Astrocyte of the cerebellum (primary cell): Measurements from ENCODE around the gene CCDC188.

Experiments
- DNase-seq: peaks from one replicate; pipeline ENCODE4 v3.0.0-alpha.2; 2011; ENCODE audit warnings: low read depth
- H3K4me3 ChIP-seq: 2 replicates; pipeline ENCODE4 v1.5.1; 2011; ENCODE audit warnings: mild to moderate bottlenecking, low read depth, low read length, moderate library complexity
- in situ Hi-C: cut with HindIII; loops from 2 replicates; pipeline ENCODE4 v1.10.0; 2017; ENCODE audit warnings: low sequenced_read_pairs
- TF ChIP-seq, protein P1 (sequence below): IDR thresholded peaks from 2 replicates; pipeline ENCODE4 v1.5.1; 2012; ENCODE audit warnings: low read length, low read depth, moderate library complexity, mild to moderate bottlenecking; ENCODE audit errors: missing control alignments

Gene CCDC188

DNA sequence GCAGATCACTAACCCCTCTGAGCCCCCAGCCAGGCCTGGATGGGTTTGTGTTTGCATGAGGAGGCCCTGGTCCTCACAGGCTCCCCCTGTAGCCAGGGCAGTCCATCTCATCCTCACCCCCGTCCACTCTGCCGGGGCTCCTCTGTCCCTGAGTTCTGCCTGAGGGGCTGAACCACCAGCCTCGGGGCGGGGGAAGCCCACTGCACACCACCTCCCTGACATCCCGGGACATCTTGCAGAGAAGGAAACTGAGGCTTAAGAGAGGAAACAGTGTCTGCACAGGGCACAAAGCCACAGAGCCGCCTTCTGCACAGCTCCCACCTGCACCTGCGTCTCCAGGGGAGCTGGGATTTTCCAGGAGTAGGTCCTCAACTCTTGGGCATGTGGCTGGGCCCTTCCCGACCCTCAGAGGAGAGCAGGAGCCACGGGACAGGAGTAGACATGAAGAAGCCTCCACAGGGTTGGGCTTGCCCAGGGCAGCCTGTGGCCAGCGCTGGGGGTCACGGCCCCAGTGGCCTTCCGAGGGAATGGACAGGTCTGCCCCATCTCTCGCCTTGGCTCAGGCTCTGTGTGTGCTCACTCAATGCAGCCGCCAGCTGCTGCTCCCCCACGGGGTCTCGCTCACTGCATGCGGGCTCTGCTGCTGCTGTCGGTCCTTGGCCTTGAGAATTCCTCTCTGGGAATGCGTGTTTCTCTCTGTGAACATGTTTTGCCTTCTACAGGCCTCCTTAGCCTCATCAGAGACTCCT lies 45.4 kb upstream of the CCDC188 start:
- no peak overlapping the region for H3K4me3 ChIP-seq
- TF ChIP-seq, protein P1, sequence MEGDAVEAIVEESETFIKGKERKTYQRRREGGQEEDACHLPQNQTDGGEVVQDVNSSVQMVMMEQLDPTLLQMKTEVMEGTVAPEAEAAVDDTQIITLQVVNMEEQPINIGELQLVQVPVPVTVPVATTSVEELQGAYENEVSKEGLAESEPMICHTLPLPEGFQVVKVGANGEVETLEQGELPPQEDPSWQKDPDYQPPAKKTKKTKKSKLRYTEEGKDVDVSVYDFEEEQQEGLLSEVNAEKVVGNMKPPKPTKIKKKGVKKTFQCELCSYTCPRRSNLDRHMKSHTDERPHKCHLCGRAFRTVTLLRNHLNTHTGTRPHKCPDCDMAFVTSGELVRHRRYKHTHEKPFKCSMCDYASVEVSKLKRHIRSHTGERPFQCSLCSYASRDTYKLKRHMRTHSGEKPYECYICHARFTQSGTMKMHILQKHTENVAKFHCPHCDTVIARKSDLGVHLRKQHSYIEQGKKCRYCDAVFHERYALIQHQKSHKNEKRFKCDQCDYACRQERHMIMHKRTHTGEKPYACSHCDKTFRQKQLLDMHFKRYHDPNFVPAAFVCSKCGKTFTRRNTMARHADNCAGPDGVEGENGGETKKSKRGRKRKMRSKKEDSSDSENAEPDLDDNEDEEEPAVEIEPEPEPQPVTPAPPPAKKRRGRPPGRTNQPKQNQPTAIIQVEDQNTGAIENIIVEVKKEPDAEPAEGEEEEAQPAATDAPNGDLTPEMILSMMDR, result no peak
- DNase-seq, result no peak

DNA sequence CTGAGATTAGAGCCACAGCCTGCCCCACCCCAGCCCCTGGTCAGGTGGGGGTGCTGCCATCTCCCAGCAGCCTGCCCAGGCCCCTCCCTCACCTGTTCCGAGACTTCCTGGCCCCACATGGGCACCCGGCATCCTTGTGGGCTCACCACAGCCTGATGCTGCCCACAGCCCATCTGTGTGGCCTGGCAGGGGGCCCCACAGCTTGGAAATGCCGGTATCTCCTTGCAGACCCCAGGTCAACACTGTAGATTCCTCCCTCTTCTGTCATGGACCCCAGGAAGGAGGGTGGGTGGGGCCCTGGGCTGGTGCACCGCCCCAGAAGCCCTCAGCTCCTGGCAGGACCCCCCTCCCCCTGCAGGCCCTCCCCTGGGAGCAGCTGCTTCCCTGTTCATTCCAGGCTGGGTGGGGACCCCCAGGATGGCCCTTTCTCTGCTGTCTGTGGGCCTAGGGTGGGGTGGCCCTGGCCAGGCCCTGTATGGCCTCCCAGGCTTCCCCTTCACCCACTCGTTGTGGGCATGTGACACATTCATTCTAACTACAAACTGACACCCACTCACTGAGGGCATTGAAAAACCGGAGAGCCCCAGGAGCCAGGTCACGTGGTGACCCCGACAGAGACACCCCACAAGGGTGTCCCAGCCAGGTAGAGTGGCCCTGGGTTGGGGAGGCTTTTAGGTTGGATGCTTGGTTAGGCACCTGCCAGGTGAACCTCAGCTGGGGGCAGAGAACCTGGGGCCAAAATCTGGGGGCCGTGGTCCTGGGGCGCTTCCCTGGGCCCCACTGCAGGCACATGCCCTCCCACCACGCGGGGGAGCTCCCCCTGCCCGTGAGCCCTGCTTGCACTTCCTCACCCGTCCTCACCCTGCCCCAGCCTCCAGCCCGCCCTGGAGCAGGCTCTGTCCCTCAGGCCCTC lies 44.1 kb upstream of the CCDC188 start:
- no peak for DNase-seq
- in situ Hi-C loops, result no loop called here
- TF ChIP-seq, protein P1, result no peak
- H3K4me3 ChIP-seq, result no peak overlapping the region

More for the DNA sequence above, 45.4 kb upstream of the CCDC188 start:
- in situ Hi-C loops, result no loop called here

DNA sequence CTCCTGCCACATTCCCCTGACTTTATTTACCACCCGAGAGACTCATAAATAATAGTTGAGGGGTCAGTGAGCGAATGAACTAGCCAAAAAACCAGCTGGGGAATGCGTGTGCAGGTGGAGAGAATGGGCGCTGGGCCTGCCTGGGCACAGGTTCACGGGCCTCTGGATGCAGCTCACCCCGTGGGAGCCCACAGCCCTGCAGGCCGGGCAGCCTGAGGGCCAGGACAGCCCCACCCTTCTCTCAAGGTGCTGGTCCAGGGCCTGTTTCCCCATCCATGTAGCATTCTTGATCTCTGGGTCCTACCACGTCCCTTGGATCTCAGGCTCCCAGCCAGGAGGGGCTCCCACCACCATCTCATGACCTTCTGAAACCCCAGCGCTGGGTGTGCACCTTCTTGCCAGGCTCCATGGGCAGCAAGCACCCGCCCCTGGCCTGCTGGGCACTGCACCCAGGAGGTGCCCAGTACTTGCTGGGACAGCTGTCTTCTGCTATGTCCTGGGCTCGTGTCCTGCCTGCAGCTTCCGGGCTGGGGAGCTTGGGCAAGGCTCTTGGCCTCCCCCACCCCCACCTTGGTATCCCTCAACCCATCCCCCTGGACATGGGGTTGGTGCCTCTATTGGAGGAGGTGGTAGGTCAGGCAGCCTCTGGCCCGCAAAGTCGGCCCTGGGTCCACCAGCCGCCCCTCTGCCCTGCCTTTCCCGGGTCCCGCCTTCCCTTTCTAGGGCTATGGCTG lies 43.1 kb upstream of the CCDC188 start:
- in situ Hi-C loops, result no loop called here
- no peak for DNase-seq
- no peak overlapping the region for H3K4me3 ChIP-seq
- TF ChIP-seq, protein P1, result no peak

DNA sequence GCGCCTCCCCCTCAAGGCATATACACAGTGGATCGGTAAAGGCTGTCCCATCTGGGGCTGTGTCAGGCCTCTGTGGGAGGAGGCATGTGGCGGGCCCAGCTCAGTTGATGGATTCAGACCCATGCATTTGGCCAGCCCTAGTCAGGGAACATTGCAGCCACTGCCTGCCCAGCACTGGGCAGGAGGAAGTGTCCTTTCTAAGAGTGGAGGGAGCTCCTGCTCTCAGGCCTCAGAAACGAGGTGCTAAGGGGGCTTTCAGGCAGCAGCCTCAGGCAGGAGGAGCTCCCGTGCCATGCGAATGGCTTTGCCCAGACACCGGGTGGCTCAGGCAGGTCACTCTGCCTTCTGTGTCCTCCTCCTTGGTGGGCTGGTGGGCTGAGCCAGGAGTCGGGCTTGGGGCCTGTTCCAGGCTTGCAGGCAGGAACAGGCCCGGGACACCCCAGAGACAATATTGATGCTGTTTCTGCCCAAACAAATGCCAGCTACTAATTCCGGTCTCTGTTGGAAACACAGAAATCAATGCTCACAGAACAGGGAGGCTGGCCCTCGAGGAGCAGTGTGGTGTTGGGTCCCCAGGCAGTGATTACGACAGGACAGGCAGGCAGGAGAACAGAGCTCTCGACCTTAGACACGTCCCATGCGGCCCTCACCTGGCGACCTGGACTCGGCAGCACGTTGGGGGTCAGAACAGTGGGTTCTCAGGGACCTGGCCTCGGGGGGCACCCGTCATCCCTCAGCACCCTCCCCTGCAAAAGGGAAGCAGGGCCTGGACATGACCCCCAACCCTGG lies 42.3 kb upstream of the CCDC188 start:
- TF ChIP-seq, protein P1, result no peak
- DNase-seq, result no peak
- in situ Hi-C loops, result no loop called here
- no peak overlapping the region for H3K4me3 ChIP-seq

DNA sequence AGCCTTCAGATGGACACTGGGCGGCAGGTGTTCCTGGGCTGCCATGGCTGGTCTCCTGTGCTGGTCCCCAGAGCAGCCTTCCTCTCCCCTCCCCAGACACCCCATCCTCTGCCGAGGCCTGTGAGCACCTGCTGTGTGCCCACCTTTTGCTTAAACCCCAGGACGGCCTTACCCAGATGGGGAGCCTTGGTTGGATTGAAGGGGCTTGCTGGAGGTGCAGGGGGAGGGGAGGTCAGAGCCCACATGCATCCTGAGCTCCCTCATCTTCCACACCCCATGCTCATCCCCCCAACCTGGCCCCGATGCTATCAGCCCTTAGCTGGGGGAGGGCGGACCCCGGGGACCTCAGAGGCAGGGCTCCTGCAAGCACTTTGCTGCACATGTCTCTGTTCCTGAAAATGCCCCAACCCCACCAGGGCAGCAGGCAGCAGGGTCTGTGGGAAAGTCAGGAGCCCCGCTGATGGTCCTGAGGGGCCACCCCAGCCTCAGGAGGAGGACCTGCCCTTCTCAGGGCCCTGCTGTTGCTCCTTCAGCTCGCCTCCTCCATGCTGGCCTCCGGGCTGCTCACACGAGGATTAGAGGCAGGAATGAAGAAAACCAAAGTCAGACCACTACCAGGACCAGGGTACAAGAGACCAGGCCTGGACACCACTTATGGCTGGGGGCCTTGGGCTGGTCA lies 41.6 kb upstream of the CCDC188 start:
- in situ Hi-C loops, result no loop called here
- TF ChIP-seq, protein P1, result no peak
- H3K4me3 ChIP-seq, result no peak overlapping the region
- no peak for DNase-seq
